HepG2 (cell line): ENCODE measurements around the gene HNRNPC. TPM values are rescaled to one million over a fixed set of nuclear protein-coding genes. Genes with fewer than 3 reads are reported as not detected.
A peak's percentile ranks its signal among the peaks of the same experiment; 100 is the strongest.

ENCODE experiments used
- ELF4 ChIP-seq: sonication (generic); formaldehyde crosslinking; IDR thresholded peaks from 2 replicates; pipeline ENCODE4 v1.5.0; 2020; ENCODE audit warnings: missing genetic modification reagents, mild to moderate bottlenecking, moderate library complexity, borderline replicate concordance
- FOXO4 ChIP-seq: sonication (generic); formaldehyde crosslinking; conservative IDR thresholded peaks from 2 replicates; pipeline ENCODE4 v1.8.1; 2023; ENCODE audit warnings: missing genetic modification reagents
- HES4 ChIP-seq: sonication (generic); formaldehyde crosslinking; IDR thresholded peaks from 2 replicates; pipeline ENCODE4 v1.9.0; 2021; ENCODE audit warnings: mild to moderate bottlenecking, missing genetic modification reagents, borderline replicate concordance
- MAFG ChIP-seq: sonication (generic); formaldehyde crosslinking; IDR thresholded peaks from 2 replicates; pipeline ENCODE4 v1.5.1; 2020; ENCODE audit warnings: mild to moderate bottlenecking, missing genetic modification reagents
- NFYC ChIP-seq: IDR thresholded peaks from 2 replicates; pipeline ENCODE4 v1.6.1; 2016; ENCODE audit warnings: missing genetic modification reagents, missing compliant biosample characterization
- PCBP1 ChIP-seq: fragments of 200-400 bp; formaldehyde crosslinking; IDR thresholded peaks from 2 replicates; pipeline ENCODE4 v1.6.1; 2017; ENCODE audit warnings: mild to moderate bottlenecking, low read depth, low read length, borderline replicate concordance
- PREB ChIP-seq: sonication (generic); formaldehyde crosslinking; IDR thresholded peaks from 2 replicates; pipeline ENCODE4 v1.4.0; 2020; ENCODE audit warnings: missing genetic modification reagents
- SETDB1 ChIP-seq: sonication (generic); formaldehyde crosslinking; IDR thresholded peaks from 2 replicates; pipeline ENCODE4 v1.5.1; 2020; ENCODE audit warnings: missing genetic modification reagents, mild to moderate bottlenecking, borderline replicate concordance
- TP53 ChIP-seq: sonication (generic); formaldehyde crosslinking; conservative IDR thresholded peaks from 2 replicates; pipeline ENCODE4 v1.4.0; 2020; ENCODE audit warnings: missing genetic modification reagents
- ZBTB44 ChIP-seq: sonication (generic); formaldehyde crosslinking; IDR thresholded peaks from 2 replicates; pipeline ENCODE4 v1.4.0; 2020; ENCODE audit warnings: missing genetic modification reagents
- ZFX ChIP-seq: sonication (generic); formaldehyde crosslinking; IDR thresholded peaks from 2 replicates; pipeline ENCODE4 v1.4.0; 2020; ENCODE audit warnings: mild to moderate bottlenecking, low read depth, missing genetic modification reagents, moderate library complexity
- ZHX1 ChIP-seq: sonication (generic); formaldehyde crosslinking; IDR thresholded peaks from 2 replicates; pipeline ENCODE4 v1.8.1; 2022; ENCODE audit warnings: low read depth, mild to moderate bottlenecking, missing genetic modification reagents
- ZNF260 ChIP-seq: sonication (generic); formaldehyde crosslinking; IDR thresholded peaks from 2 replicates; pipeline ENCODE4 v1.4.0; 2020; ENCODE audit warnings: missing genetic modification reagents, low read depth, mild to moderate bottlenecking, borderline replicate concordance
- ZNF274 ChIP-seq: sonication (generic); formaldehyde crosslinking; IDR thresholded peaks from 2 replicates; pipeline ENCODE4 v1.5.1; 2020; ENCODE audit warnings: mild to moderate bottlenecking, missing genetic modification reagents
- ZNF276 ChIP-seq: sonication (generic); formaldehyde crosslinking; IDR thresholded peaks from 2 replicates; pipeline ENCODE4 v1.4.0; 2020; ENCODE audit warnings: mild to moderate bottlenecking, low read depth, missing genetic modification reagents
- ZNF337 ChIP-seq: sonication (generic); formaldehyde crosslinking; IDR thresholded peaks from 2 replicates; pipeline ENCODE4 v1.5.1; 2020; ENCODE audit warnings: missing genetic modification reagents, low read depth, mild to moderate bottlenecking, borderline replicate concordance
- ZNF510 ChIP-seq: sonication (generic); formaldehyde crosslinking; IDR thresholded peaks from 2 replicates; pipeline ENCODE4 v1.4.0; 2020; ENCODE audit warnings: low read depth, mild to moderate bottlenecking, missing genetic modification reagents
- ZSCAN21 ChIP-seq: sonication (generic); formaldehyde crosslinking; IDR thresholded peaks from 2 replicates; pipeline ENCODE4 v1.8.0; 2022; ENCODE audit warnings: mild to moderate bottlenecking, missing genetic modification reagents, moderate library complexity, borderline replicate concordance
- ZSCAN29 ChIP-seq: sonication (generic); formaldehyde crosslinking; conservative IDR thresholded peaks from 2 replicates; pipeline ENCODE4 v1.4.0; 2020; ENCODE audit warnings: mild to moderate bottlenecking, missing genetic modification reagents
- polyA plus RNA-seq, 8 experiments: library from polyadenylated mRNA; depleted of rRNA in 3 of 8; stranded (reverse) in 7 of 8; unstranded in 1 of 8; fragments of >200 nt; fragmentation: Illumina TruSeq in 4 of 8; extraction: Trizol in 4 of 8; gene quantifications; 2 replicates each; pipeline versions ENCODE4 v1.2.1 to v1.2.3, GENCODE V29; 2011 to 2016; ENCODE audit warnings: low read depth in 4 of 8, missing spikeins in 1 of 8, mixed read lengths in 1 of 8; ENCODE audit not compliant: insufficient read depth in 1 of 8
- total RNA-seq, 5 experiments: library from RNA; depleted of rRNA; stranded (reverse); fragments of >200 nt; fragmentation: Illumina TruSeq; extraction: Trizol; gene quantifications; 2 replicates each; pipeline ENCODE4 v1.2.3, GENCODE V29; 2016; ENCODE audit warnings: low read depth in 1 of 5
- TF ChIP-seq, protein P1 (sequence below), 2 experiments: fragments of 450-650 bp in 1 of 2; sonication (generic) in 1 of 2; formaldehyde crosslinking; IDR thresholded peaks; 2 replicates each; pipeline versions ENCODE4 v1.5.0 to v1.8.0; 2020 to 2022; ENCODE audit warnings: mild to moderate bottlenecking in 1 of 2, missing genetic modification reagents in 1 of 2

HNRNPC gene
- total and polyA plus RNA-seq, 2 of the 13 experiments (the other 11 are each of a cell fraction or from before 2014, with no cell fraction given) = 628 to 1,099 TPM

GRCh38 chr14:21308132-21308478 lies 38.9 kb upstream of the HNRNPC start (continued):
- TF ChIP-seq ZNF274 (CRISPR knock-in tag) (no peak), MAFG (CRISPR knock-in tag) (no peak), TP53 (CRISPR knock-in tag) (no peak), FOXO4 (no peak), ZNF260 (no peak), NFYC (peak; percentile 48; the same call in 1 of the 2 replicates), PCBP1 (no peak), SETDB1 (no peak), ZHX1 (peak; percentile 8; the same call in 1 of the 2 replicates), ZNF510 (CRISPR knock-in tag) (no peak), ZNF276 (CRISPR knock-in tag) (no peak), ZBTB44 (CRISPR knock-in tag) (no peak; the same call in 1 of the 2 replicates), ZSCAN29 (CRISPR knock-in tag) (no peak), PREB (CRISPR knock-in tag) (no peak), HES4 (CRISPR knock-in tag) (no peak), ZFX (CRISPR knock-in tag) (no peak), ZSCAN21 (CRISPR knock-in tag) (no peak), ZNF337 (CRISPR knock-in tag) (no peak), ELF4 (no peak)
- TF ChIP-seq, protein P1, sequence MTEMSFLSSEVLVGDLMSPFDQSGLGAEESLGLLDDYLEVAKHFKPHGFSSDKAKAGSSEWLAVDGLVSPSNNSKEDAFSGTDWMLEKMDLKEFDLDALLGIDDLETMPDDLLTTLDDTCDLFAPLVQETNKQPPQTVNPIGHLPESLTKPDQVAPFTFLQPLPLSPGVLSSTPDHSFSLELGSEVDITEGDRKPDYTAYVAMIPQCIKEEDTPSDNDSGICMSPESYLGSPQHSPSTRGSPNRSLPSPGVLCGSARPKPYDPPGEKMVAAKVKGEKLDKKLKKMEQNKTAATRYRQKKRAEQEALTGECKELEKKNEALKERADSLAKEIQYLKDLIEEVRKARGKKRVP (CRISPR knock-in tag; IDR thresholded peaks at IDR 0.05) = no peak
